HCT116 (cell line): Measurements from ENCODE around the gene STX12.

Experiments
- CTCF ChIP-seq, 3 experiments: fragments of 200-600 bp in 1 of 3; sonication (generic) in 1 of 3; IDR thresholded peaks in 2 of 3; conservative IDR thresholded peaks in 1 of 3; 2 replicates each; pipeline ENCODE4 v1.5.1; 2012 to 2017; ENCODE audit warnings: low read depth in 2 of 3, low read length in 2 of 3, antibody characterized with exemption in 1 of 3, borderline replicate concordance in 1 of 3, control low read depth in 1 of 3, mild to moderate bottlenecking in 1 of 3, mixed read lengths in 1 of 3, mixed run types in 1 of 3, moderate library complexity in 1 of 3; ENCODE audit not compliant: insufficient read depth in 1 of 3
- EGR1 ChIP-seq: IDR thresholded peaks from 2 replicates; pipeline ENCODE4 v1.6.1; 2012; ENCODE audit warnings: low read depth
- EZH2 ChIP-seq: fragments of 200-600 bp; sonication (generic); IDR thresholded peaks from 2 replicates; pipeline ENCODE4 v1.6.1; 2017; ENCODE audit warnings: antibody characterized with exemption, mixed run types
- EZH2phosphoT487 ChIP-seq: fragments of 200-600 bp; IDR thresholded peaks from 2 replicates; pipeline ENCODE4 v1.6.1; 2018; ENCODE audit warnings: antibody characterized with exemption, borderline replicate concordance
- JUND ChIP-seq: IDR thresholded peaks from 2 replicates; pipeline ENCODE4 v1.6.1; 2012
- POLR2A ChIP-seq: IDR thresholded peaks from 2 replicates; pipeline ENCODE4 v1.7.0; 2011; ENCODE audit warnings: borderline replicate concordance; ENCODE audit not compliant: insufficient read depth, insufficient read length; ENCODE audit errors: extremely low read depth
- POLR2AphosphoS5 ChIP-seq: IDR thresholded peaks from 2 replicates; pipeline ENCODE4 v1.6.1; 2011; ENCODE audit warnings: mild to moderate bottlenecking, low read depth, low read length, moderate library complexity
- RAD21 ChIP-seq: IDR thresholded peaks from 2 replicates; pipeline ENCODE4 v1.6.1; 2012; ENCODE audit warnings: low read depth, mild to moderate bottlenecking
- TCF7L2 ChIP-seq: IDR thresholded peaks from 2 replicates; pipeline ENCODE4 v1.7.0; 2011; ENCODE audit warnings: borderline replicate concordance, inconsistent platforms; ENCODE audit not compliant: insufficient read depth, insufficient read length; ENCODE audit errors: extremely low read depth
- YY1 ChIP-seq: IDR thresholded peaks from 2 replicates; pipeline ENCODE4 v1.6.1; 2011; ENCODE audit warnings: low read length, low read depth, moderate library complexity, mild to moderate bottlenecking; ENCODE audit not compliant: insufficient replicate concordance; ENCODE audit errors: extremely low read depth
- TF ChIP-seq, protein P1 (sequence below): IDR thresholded peaks from 2 replicates; pipeline ENCODE4 v1.6.1; 2012; ENCODE audit warnings: low read depth
- TF ChIP-seq, protein P2 (sequence below): IDR thresholded peaks from 2 replicates; pipeline ENCODE4 v1.6.1; 2011; ENCODE audit warnings: mild to moderate bottlenecking, low read length, moderate library complexity; ENCODE audit not compliant: insufficient replicate concordance; ENCODE audit errors: extremely low read depth

DNA sequence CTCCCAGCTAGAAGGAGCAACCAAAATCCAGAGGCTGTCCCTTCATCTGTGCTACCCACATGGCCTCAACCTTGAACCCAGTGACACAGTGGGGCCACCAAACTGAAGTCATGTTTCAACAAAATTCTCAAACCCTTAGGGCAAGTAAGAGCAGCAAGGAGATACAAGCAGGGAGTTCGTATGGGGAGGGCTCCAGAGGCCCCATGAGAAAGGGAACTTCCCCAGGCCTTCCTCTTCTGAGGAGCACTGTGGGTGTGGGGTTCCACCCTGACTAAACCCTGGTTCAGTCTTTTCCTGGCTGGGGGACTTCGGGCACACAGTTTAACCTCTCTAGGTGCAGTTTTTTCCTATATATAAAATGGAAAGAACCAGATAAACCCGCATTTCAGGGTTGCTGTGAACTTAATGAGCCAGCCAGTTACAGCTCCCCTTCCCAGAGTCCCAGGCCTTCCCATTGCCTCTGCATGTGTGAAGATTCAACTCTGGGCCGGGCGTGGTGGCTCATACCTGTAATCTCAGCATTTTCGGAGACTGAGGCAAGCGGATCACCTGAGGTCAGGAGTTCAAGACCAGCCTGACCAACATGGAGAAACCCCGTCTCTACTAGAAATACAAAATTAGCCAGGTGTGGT, 91.4 kb downstream of the STX12 start:
- TF ChIP-seq EZH2phosphoT487: no peak
- TF ChIP-seq CTCF (IDR thresholded peaks at IDR 0.05 in 2 of 3, conservative IDR thresholded peaks at IDR 0.05 in 1 of 3; ENCODE audit: borderline replicate concordance in 1 of 3, insufficient read depth in 1 of 3, low read depth in 2 of 3, low read length in 2 of 3): no peak
- TF ChIP-seq TCF7L2: no peak
- no peak for TF ChIP-seq EGR1
- TF ChIP-seq, protein P1, sequence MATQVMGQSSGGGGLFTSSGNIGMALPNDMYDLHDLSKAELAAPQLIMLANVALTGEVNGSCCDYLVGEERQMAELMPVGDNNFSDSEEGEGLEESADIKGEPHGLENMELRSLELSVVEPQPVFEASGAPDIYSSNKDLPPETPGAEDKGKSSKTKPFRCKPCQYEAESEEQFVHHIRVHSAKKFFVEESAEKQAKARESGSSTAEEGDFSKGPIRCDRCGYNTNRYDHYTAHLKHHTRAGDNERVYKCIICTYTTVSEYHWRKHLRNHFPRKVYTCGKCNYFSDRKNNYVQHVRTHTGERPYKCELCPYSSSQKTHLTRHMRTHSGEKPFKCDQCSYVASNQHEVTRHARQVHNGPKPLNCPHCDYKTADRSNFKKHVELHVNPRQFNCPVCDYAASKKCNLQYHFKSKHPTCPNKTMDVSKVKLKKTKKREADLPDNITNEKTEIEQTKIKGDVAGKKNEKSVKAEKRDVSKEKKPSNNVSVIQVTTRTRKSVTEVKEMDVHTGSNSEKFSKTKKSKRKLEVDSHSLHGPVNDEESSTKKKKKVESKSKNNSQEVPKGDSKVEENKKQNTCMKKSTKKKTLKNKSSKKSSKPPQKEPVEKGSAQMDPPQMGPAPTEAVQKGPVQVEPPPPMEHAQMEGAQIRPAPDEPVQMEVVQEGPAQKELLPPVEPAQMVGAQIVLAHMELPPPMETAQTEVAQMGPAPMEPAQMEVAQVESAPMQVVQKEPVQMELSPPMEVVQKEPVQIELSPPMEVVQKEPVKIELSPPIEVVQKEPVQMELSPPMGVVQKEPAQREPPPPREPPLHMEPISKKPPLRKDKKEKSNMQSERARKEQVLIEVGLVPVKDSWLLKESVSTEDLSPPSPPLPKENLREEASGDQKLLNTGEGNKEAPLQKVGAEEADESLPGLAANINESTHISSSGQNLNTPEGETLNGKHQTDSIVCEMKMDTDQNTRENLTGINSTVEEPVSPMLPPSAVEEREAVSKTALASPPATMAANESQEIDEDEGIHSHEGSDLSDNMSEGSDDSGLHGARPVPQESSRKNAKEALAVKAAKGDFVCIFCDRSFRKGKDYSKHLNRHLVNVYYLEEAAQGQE: no peak
- TF ChIP-seq POLR2A: no peak
- no peak for TF ChIP-seq RAD21
- TF ChIP-seq EZH2: no peak
- no peak for TF ChIP-seq JUND
- TF ChIP-seq POLR2AphosphoS5: no peak
- TF ChIP-seq YY1: no peak
- TF ChIP-seq, protein P2, sequence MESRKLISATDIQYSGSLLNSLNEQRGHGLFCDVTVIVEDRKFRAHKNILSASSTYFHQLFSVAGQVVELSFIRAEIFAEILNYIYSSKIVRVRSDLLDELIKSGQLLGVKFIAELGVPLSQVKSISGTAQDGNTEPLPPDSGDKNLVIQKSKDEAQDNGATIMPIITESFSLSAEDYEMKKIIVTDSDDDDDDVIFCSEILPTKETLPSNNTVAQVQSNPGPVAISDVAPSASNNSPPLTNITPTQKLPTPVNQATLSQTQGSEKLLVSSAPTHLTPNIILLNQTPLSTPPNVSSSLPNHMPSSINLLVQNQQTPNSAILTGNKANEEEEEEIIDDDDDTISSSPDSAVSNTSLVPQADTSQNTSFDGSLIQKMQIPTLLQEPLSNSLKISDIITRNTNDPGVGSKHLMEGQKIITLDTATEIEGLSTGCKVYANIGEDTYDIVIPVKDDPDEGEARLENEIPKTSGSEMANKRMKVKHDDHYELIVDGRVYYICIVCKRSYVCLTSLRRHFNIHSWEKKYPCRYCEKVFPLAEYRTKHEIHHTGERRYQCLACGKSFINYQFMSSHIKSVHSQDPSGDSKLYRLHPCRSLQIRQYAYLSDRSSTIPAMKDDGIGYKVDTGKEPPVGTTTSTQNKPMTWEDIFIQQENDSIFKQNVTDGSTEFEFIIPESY: no peak
